GM23248 (cell line): ENCODE results near the gene ARFIP1. TPM values are rescaled to one million over a fixed set of nuclear protein-coding genes. Genes with fewer than 3 reads are reported as not detected.
"Not testable (repeated sequence)": the region's sequence is repeated elsewhere in the genome, so short reads cannot be mapped to it uniquely, and the experiment has no call there.

Experiments used
- DNase-seq: peaks from one replicate; pipeline ENCODE4 v3.0.0-alpha.2; 2015
- H2AFZ ChIP-seq: fragments of 200-600 bp; sonication (generic); 2 replicates; pipeline ENCODE4 v1.6.1; 2016; ENCODE audit warnings: antibody characterized with exemption
- H3F3A ChIP-seq: fragments of 200-600 bp; sonication (generic); 2 replicates; pipeline ENCODE4 v1.6.1; 2016; ENCODE audit warnings: mild to moderate bottlenecking, antibody characterized with exemption, mixed run types; ENCODE audit not compliant: insufficient read depth
- H3K27ac ChIP-seq: fragments of 200-600 bp; sonication (generic); 2 replicates; pipeline ENCODE4 v1.5.1; 2016; ENCODE audit warnings: mild to moderate bottlenecking
- H3K27me3 ChIP-seq: fragments of 200-600 bp; sonication (generic); replicated peaks from 2 replicates; pipeline ENCODE4 v1.6.1; 2016; ENCODE audit warnings: mild to moderate bottlenecking; ENCODE audit not compliant: insufficient read depth
- H3K36me3 ChIP-seq: fragments of 200-600 bp; sonication (generic); 2 replicates; pipeline ENCODE4 v1.6.1; 2016; ENCODE audit warnings: low read depth, mild to moderate bottlenecking
- H3K4me1 ChIP-seq: fragments of 200-600 bp; sonication (generic); 2 replicates; pipeline ENCODE4 v1.6.1; 2016; ENCODE audit warnings: mild to moderate bottlenecking; ENCODE audit not compliant: insufficient read depth
- H3K4me2 ChIP-seq: fragments of 200-600 bp; sonication (generic); one replicate; pipeline ENCODE4 v1.6.1; 2016; ENCODE audit warnings: mild to moderate bottlenecking; ENCODE audit not compliant: unreplicated experiment
- H3K4me3 ChIP-seq: fragments of 200-600 bp; sonication (generic); 2 replicates; pipeline ENCODE4 v1.5.1; 2016; ENCODE audit warnings: mild to moderate bottlenecking
- H3K79me2 ChIP-seq: fragments of 200-600 bp; sonication (generic); 2 replicates; pipeline ENCODE4 v1.6.1; 2016; ENCODE audit warnings: mild to moderate bottlenecking; ENCODE audit not compliant: insufficient read depth
- H3K9ac ChIP-seq: fragments of 200-600 bp; sonication (generic); 2 replicates; pipeline ENCODE4 v1.6.1; 2016; ENCODE audit warnings: mild to moderate bottlenecking
- H3K9me2 ChIP-seq: fragments of 200-600 bp; sonication (generic); 2 replicates; pipeline ENCODE4 v1.6.1; 2016; ENCODE audit warnings: mixed run types, mild to moderate bottlenecking, moderate library complexity; ENCODE audit not compliant: insufficient read depth
- H3K9me3 ChIP-seq: fragments of 200-600 bp; sonication (generic); one replicate; pipeline ENCODE4 v1.6.1; 2017; ENCODE audit warnings: low read depth
- H4K20me1 ChIP-seq: fragments of 200-600 bp; sonication (generic); 2 replicates; pipeline ENCODE4 v1.6.0; 2016; ENCODE audit not compliant: insufficient read depth
- EZH2 ChIP-seq: fragments of 200-600 bp; sonication (generic); IDR thresholded peaks from 2 replicates; pipeline ENCODE4 v1.6.1; 2018; ENCODE audit warnings: antibody characterized with exemption, mild to moderate bottlenecking; ENCODE audit not compliant: insufficient read depth, poor library complexity, severe bottlenecking
- EZH2phosphoT487 ChIP-seq: fragments of 200-600 bp; sonication (generic); IDR thresholded peaks from 2 replicates; pipeline ENCODE4 v1.6.1; 2018; ENCODE audit warnings: antibody characterized with exemption, moderate library complexity, mild to moderate bottlenecking, low read depth; ENCODE audit not compliant: insufficient read depth
- WGBS, 2 experiments: methylation state at CpG; one replicate each; pipeline ENCODE4 v1.1.6; 2015 to 2017; ENCODE audit warnings: low lambda C conversion rate in 2 of 2, low coverage in 1 of 2; ENCODE audit errors: missing lambda C conversion rate in 2 of 2; 5-methylcytosine and 5-hydroxymethylcytosine counted together
- in situ Hi-C: fragments of 300-500 bp; cut with MboI; formaldehyde crosslinking; loops from 2 replicates; pipeline ENCODE4 v1.15.0; 2020
- polyA plus RNA-seq: library from polyadenylated mRNA; unstranded; fragments of >200 nt; fragmentation: Nextera tagmentation; extraction: Ambion mirVana; gene quantifications from 2 replicates; pipeline ENCODE4 v1.2.1, GENCODE V29; 2016
- total RNA-seq: library from RNA; depleted of rRNA; stranded (reverse); fragments of >200 nt; shearing (Covaris generic); gene quantifications from 2 replicates; pipeline ENCODE4 v1.2.3, GENCODE V29; 2014

ARFIP1 gene
- total and polyA plus RNA-seq, 2 experiments from 2014 or later: 40.7 to 61.4 TPM

DNA sequence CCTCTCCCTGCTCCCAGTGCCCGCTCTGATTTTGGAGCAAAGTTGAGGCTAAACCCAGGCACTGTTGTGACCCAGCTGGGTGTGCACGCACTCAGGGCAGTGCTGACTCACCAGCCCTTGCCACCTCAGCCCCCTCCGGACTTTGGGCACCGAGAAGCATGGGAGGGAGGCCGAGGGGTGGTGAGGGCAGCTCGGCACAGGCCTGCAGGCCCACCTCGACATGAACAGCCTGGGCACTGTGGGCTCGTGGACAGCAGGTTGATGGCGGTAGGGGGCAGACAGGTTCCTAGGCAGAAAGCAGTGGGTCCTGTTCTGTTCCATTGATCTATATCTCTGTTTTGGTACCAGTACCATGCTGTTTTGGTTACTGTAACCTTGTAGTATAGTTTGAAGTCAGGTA, 31.1 kb upstream of the ARFIP1 start:
- 0 out of 2 replicates have a peak, but pooled peaks cover 5% of the 10 kb centered on the region for H3K27me3 ChIP-seq
- H3K9ac ChIP-seq: no peak overlapping the region
- DNase-seq: no peak
- H4K20me1 ChIP-seq: no peaks in the 10 kb centered on the region
- H3K4me2 ChIP-seq: no peak overlapping the region
- no peaks in the 10 kb centered on the region for H3K36me3 ChIP-seq
- H3K4me3 ChIP-seq: no peak overlapping the region
- H3K9me2 ChIP-seq: no peaks in the 10 kb centered on the region
- H3K9me3 ChIP-seq: no peaks in the 10 kb centered on the region
- H3K79me2 ChIP-seq: no peaks in the 10 kb centered on the region
- H2AFZ ChIP-seq: no peak overlapping the region
- in situ Hi-C loops: no loop called here
- H3K4me1 ChIP-seq: no peaks in the 10 kb centered on the region
- no peaks in the 10 kb centered on the region for H3F3A ChIP-seq
- no peak for TF ChIP-seq EZH2phosphoT487
- TF ChIP-seq EZH2: no peak
- 86 to 87% methylated on average over 9 of the region's 9 CpGs for WGBS, 2 experiments
- H3K27ac ChIP-seq: no peak overlapping the region

DNA sequence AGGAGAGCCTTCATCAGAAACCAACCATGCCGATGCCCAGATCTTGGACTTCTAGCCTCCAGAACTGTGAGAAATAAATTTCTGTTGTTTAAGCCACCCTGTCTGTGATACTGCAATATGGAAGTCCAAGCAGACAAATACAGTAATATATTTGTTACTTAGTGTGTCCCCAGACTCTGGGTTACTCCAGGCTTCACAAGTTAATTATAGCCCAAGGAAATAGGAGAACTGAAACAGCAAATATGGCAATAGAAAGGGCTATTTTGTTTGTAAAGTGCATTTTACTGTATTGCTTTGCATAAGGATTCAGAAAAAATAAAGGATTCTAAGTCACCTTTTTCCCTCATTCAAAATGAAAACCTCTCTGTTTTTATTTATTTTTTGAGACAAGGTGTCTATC, 16.0 kb upstream of the ARFIP1 start:
- in situ Hi-C loops: no loop called here
- H3K27ac ChIP-seq: no peak overlapping the region
- no peak overlapping the region for H2AFZ ChIP-seq
- no peak overlapping the region for H3K4me3 ChIP-seq
- 65 to 100% methylated on average over 1 of the region's 1 CpG for WGBS, 2 experiments
- H4K20me1 ChIP-seq: no peaks in the 10 kb centered on the region
- TF ChIP-seq EZH2 (no peak), EZH2phosphoT487 (no peak)
- H3K79me2 ChIP-seq: no peaks in the 10 kb centered on the region
- no peaks in the 10 kb centered on the region for H3F3A ChIP-seq
- H3K4me2 ChIP-seq: no peak overlapping the region
- no peaks in the 10 kb centered on the region for H3K4me1 ChIP-seq
- no peaks in the 10 kb centered on the region for H3K9me2 ChIP-seq
- H3K27me3 ChIP-seq: 0 out of 2 replicates have a peak, but pooled peaks cover 6% of the 10 kb centered on the region
- H3K9me3 ChIP-seq: no peaks in the 10 kb centered on the region
- H3K36me3 ChIP-seq: no peaks in the 10 kb centered on the region
- DNase-seq: no peak
- no peak overlapping the region for H3K9ac ChIP-seq

DNA sequence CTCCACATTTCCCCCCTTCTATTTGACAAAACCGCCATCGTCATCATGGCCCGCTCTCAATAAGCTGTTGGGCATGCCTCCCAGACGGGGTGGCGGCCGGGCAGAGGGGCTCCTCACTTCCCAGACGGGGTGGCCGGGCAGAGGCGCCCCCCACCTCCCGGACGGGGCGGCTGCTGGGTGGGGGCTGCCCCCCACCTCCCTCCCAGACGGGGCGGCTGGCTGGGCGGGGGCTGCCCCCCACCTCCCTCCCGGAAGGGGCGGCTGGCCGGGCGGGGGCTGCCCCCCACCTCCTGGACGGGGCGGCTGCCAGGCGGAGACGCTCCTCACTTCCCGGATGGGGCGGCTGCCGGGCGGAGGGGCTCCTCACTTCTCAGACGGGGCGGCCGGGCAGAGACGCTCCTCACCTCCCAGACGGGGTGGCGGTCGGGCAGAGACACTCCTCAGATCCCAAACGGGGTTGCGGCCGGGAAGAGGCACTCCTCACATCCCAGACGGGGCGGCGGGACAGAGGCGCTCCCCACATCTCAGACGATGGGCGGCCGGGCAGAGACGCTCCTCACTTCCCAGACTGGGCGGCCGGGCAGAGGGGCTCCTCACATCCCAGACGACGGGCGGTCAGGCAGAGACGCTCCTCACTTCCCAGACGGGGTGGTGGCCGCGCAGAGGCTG, 14.6 kb upstream of the ARFIP1 start:
- H4K20me1 ChIP-seq, H3K9me2 ChIP-seq, H3K9me3 ChIP-seq, H3K9ac ChIP-seq, H3K79me2 ChIP-seq, H3K27me3 ChIP-seq, H3K4me2 ChIP-seq, H3K4me3 ChIP-seq, H3K4me1 ChIP-seq, H2AFZ ChIP-seq, H3K36me3 ChIP-seq, H3K27ac ChIP-seq, H3F3A ChIP-seq, DNase-seq, in situ Hi-C loops: not testable (repeated sequence)
- WGBS, 2 experiments: 86 to 92% methylated on average over 7 to 54 of the region's 54 CpGs

DNA sequence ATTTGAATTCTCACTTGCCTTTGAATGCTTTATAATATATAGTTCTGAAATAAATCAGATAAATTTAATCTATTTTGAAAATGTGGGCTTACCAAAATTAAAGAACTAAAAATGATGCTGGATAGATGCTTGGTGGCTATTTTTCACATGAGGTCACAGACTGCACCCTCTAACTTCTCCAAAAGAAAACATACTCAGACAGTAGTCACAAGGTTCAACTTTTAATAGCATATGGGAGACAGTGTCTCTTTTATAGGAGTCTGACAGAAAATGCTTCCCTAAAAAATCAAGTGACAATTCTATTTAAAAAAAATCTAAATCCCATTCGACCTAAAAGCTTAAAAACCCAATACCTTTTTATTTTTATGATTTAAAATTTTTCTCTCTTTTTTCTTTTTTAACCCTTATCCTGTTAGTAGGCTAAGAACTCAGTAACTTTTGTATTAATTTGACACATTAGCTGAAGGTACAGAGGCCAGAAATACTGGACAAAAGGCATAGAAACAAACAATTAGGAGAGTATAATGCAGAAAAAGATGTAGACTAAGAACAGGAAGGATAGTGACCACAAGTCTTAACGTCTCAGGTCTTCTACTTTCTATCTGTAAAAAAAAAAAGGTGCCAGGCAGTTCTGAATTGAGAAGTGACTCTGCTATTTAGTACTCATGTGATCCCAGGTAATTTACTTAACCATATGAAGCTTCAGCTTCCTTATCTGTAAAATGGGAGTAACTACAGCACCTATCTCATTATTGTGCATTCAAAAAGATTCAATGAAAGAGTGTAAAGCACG, 7.8 kb upstream of the ARFIP1 start:
- WGBS, 2 experiments: 50 to 51% methylated on average over 3 of the region's 3 CpGs
- H3K9me3 ChIP-seq: no peaks in the 10 kb centered on the region
- no peak overlapping the region for H3K4me2 ChIP-seq
- H4K20me1 ChIP-seq: no peaks in the 10 kb centered on the region
- in situ Hi-C loops: no loop called here
- no peaks in the 10 kb centered on the region for H3K36me3 ChIP-seq
- no peak for DNase-seq
- no peaks in the 10 kb centered on the region for H3K27me3 ChIP-seq
- no peaks in the 10 kb centered on the region for H3K4me1 ChIP-seq
- no peak overlapping the region for H3K27ac ChIP-seq
- no peaks in the 10 kb centered on the region for H3F3A ChIP-seq
- no peak for TF ChIP-seq EZH2
- TF ChIP-seq EZH2phosphoT487: no peak
- no peaks in the 10 kb centered on the region for H3K9me2 ChIP-seq
- no peak overlapping the region for H3K9ac ChIP-seq
- H3K4me3 ChIP-seq: no peak overlapping the region
- no peaks in the 10 kb centered on the region for H3K79me2 ChIP-seq
- H2AFZ ChIP-seq: no peak overlapping the region

DNA sequence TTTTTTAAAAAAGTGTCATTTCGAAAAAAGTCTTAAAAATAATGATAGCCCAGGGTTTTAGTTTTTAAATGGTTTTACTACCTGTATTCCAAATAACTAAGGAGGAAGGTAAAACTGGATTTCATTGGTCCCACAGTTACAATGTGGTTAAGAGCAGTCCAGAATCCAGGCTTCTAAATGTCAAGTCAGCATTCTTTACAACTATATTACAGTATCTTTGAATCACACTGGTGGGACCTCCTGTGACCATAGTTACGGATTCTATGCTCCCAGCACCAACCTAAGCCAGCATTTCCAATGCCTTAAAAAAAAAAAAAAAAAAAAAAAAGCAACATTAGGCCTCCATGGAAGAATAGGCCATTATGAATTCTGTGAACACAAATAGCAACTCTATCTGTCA, 6.4 kb upstream of the ARFIP1 start:
- no peaks in the 10 kb centered on the region for H3K4me1 ChIP-seq
- H3K36me3 ChIP-seq: no peaks in the 10 kb centered on the region
- H4K20me1 ChIP-seq: no peaks in the 10 kb centered on the region
- H3K9me2 ChIP-seq: no peaks in the 10 kb centered on the region
- no peak for TF ChIP-seq EZH2phosphoT487
- TF ChIP-seq EZH2: no peak
- H3F3A ChIP-seq: no peaks in the 10 kb centered on the region
- no peaks in the 10 kb centered on the region for H3K79me2 ChIP-seq
- H3K4me3 ChIP-seq: no peak overlapping the region
- no peaks in the 10 kb centered on the region for H3K27me3 ChIP-seq
- no peak overlapping the region for H2AFZ ChIP-seq
- no peak overlapping the region for H3K9ac ChIP-seq
- WGBS, 2 experiments: 74 to 78% methylated on average over 2 of the region's 2 CpGs
- DNase-seq: no peak
- no peaks in the 10 kb centered on the region for H3K9me3 ChIP-seq
- in situ Hi-C loops: no loop called here
- no peak overlapping the region for H3K4me2 ChIP-seq
- no peak overlapping the region for H3K27ac ChIP-seq
